CD4-positive, CD25-positive, alpha-beta regulatory T cell (primary cell): ENCODE results near the gene ZNF598. TPM values are rescaled to one million over a fixed set of nuclear protein-coding genes. Genes with fewer than 3 reads are reported as not detected.

Source experiments
- ATAC-seq, 2 donors: fragments of 150-1000 bp; cut with Tn5 transposase; one replicate each; pipeline ENCODE4 v1.10.0; 2021; ENCODE audit warnings: low read depth in 2 of 2, moderate number of reproducible peaks in 2 of 2, moderate library complexity in 1 of 2
- DNase-seq, 3 donors: peaks; one replicate each; pipeline versions ENCODE4 v3.0.0 to v3.0.0-alpha.2; 2012 to 2022; ENCODE audit warnings: mixed read lengths in 1 of 3
- H3K27ac ChIP-seq: one replicate; pipeline ENCODE4 v1.7.0; 2013; ENCODE audit warnings: mild to moderate bottlenecking, low read length; ENCODE audit not compliant: insufficient read depth, poor library complexity, severe bottlenecking
- H3K27me3 ChIP-seq: one replicate; pipeline ENCODE4 v1.7.0; 2013; ENCODE audit warnings: low read length; ENCODE audit not compliant: control insufficient read depth, insufficient read depth
- H3K36me3 ChIP-seq: one replicate; pipeline ENCODE4 v1.7.0; 2013; ENCODE audit warnings: mild to moderate bottlenecking, low read length, moderate library complexity; ENCODE audit not compliant: control insufficient read depth, insufficient read depth
- H3K4me1 ChIP-seq: 2 replicates; pipeline ENCODE4 v1.7.0; 2013; ENCODE audit warnings: mild to moderate bottlenecking, low read length; ENCODE audit not compliant: insufficient read depth, control insufficient read depth, poor library complexity, severe bottlenecking
- H3K4me3 ChIP-seq: one replicate; pipeline ENCODE4 v1.7.0; 2013; ENCODE audit warnings: low read depth, mild to moderate bottlenecking, low read length, moderate library complexity
- H3K9me3 ChIP-seq, 2 experiments: 1 replicate in 1 of 2; 2 replicates in 1 of 2; pipeline ENCODE4 v1.7.0; 2013; ENCODE audit warnings: low read length in 2 of 2, mild to moderate bottlenecking in 1 of 2, moderate library complexity in 1 of 2; ENCODE audit not compliant: control insufficient read depth in 2 of 2
- H3K27ac Mint-ChIP-seq, 3 donors: one replicate each; pipeline ENCODE4 v1.8.0; 2020 to 2022; ENCODE audit warnings: mild to moderate bottlenecking in 3 of 3, mixed read lengths in 3 of 3, moderate library complexity in 2 of 3
- H3K27me3 Mint-ChIP-seq: one replicate; pipeline ENCODE4 v1.8.0; 2022; ENCODE audit warnings: mild to moderate bottlenecking, mixed read lengths
- H3K36me3 Mint-ChIP-seq: one replicate; pipeline ENCODE4 v1.8.0; 2020; ENCODE audit warnings: mixed read lengths
- H3K4me1 Mint-ChIP-seq, 4 donors: one replicate each; pipeline ENCODE4 v1.8.0; 2020 to 2022; ENCODE audit warnings: mixed read lengths in 4 of 4, mild to moderate bottlenecking in 1 of 4
- H3K4me3 Mint-ChIP-seq, 4 donors: one replicate each; pipeline ENCODE4 v1.8.0; 2020 to 2022; ENCODE audit warnings: mild to moderate bottlenecking in 4 of 4, mixed read lengths in 4 of 4, moderate library complexity in 3 of 4
- H3K9me3 Mint-ChIP-seq, 7 donors: one replicate each; pipeline ENCODE4 v1.8.0; 2020 to 2022; ENCODE audit warnings: mixed read lengths in 7 of 7, mild to moderate bottlenecking in 3 of 7, moderate library complexity in 2 of 7
- polyA plus RNA-seq, 4 donors: library from polyadenylated mRNA; unstranded; fragments of 300-500 nt; fragmentation: Illumina TruSeq; gene quantifications; one replicate each; pipeline ENCODE4 v1.2.3, GENCODE V29; 2021
- total RNA-seq: library from RNA; stranded (reverse); gene quantifications from one replicate; pipeline ENCODE4 v1.2.3, GENCODE V29; 2022

Gene ZNF598
- total and polyA plus RNA-seq, 5 donors from 2014 or later: 1.8 to 48.2 (median 3.0) TPM

GRCh38 chr16:1975432-1976215 lies 34.0 kb downstream of the ZNF598 start:
- no peaks in the 10 kb centered on the region for H3K9me3 ChIP-seq
- H3K4me1 ChIP-seq: peaks cover 31% of the 10 kb centered on the region
- no peak overlapping the region for H3K27ac Mint-ChIP-seq
- peak overlapping the region in 2 of 4 donors; percentile 10 to 24 for H3K4me3 Mint-ChIP-seq
- no peaks in the 10 kb centered on the region for H3K27me3 ChIP-seq
- H3K36me3 Mint-ChIP-seq: peaks cover 6% of the 10 kb centered on the region
- no peak for ATAC-seq
- peaks cover 17% of the 10 kb centered on the region for H3K27me3 Mint-ChIP-seq
- peaks cover 6 to 27% (median 11%) of the 10 kb centered on the region in 4 donors for H3K4me1 Mint-ChIP-seq
- DNase-seq: no peak
- no peak overlapping the region for H3K4me3 ChIP-seq
- H3K9me3 Mint-ChIP-seq: no peaks in the 10 kb centered on the region
- H3K27ac ChIP-seq: no peak overlapping the region
- H3K36me3 ChIP-seq: peaks cover 33% of the 10 kb centered on the region

GRCh38 chr16:1974157-1975070 lies 35.2 kb downstream of the ZNF598 start:
- no peak for ATAC-seq
- Mint-ChIP-seq H3K36me3 (peaks cover 6% of the 10 kb centered on the region), H3K9me3 (no peaks in the 10 kb centered on the region), H3K27ac (no peak overlapping the region), H3K27me3 (peaks cover 14% of the 10 kb centered on the region), H3K4me1 (peaks cover 6 to 31% (median 11%) of the 10 kb centered on the region in 4 donors), H3K4me3 (peak overlapping the region in 2 of 4 donors; percentile 62 to 96)
- Histone ChIP-seq H3K36me3 (peaks cover 33% of the 10 kb centered on the region), H3K4me1 (peaks cover 24% of the 10 kb centered on the region), H3K4me3 (no peak overlapping the region), H3K9me3 (no peaks in the 10 kb centered on the region), H3K27me3 (no peaks in the 10 kb centered on the region), H3K27ac (no peak overlapping the region)
- no peak for DNase-seq

- H3K36me3 Mint-ChIP-seq: peaks cover 6% of the 10 kb centered on the region
- Histone ChIP-seq H3K27ac (no peak overlapping the region), H3K4me1 (peaks cover 24% of the 10 kb centered on the region), H3K36me3 (peaks cover 33% of the 10 kb centered on the region), H3K4me3 (no peak overlapping the region), H3K27me3 (no peaks in the 10 kb centered on the region), H3K9me3 (no peaks in the 10 kb centered on the region)
- peak overlapping the region; percentile 27 to 96 (median 50) for H3K4me3 Mint-ChIP-seq
- no peaks in the 10 kb centered on the region for H3K9me3 Mint-ChIP-seq
- peaks cover 14% of the 10 kb centered on the region for H3K27me3 Mint-ChIP-seq
- H3K4me1 Mint-ChIP-seq: peaks cover 6 to 31% (median 11%) of the 10 kb centered on the region in 4 donors
- no peak overlapping the region for H3K27ac Mint-ChIP-seq
- ATAC-seq (no peak), DNase-seq (no peak)
Measured at GRCh38 chr16:1973461-1974156, 36.0 kb downstream of the ZNF598 start.

GRCh38 chr16:1972490-1972877 lies 37.1 kb downstream of the ZNF598 start:
- H3K9me3 ChIP-seq: no peaks in the 10 kb centered on the region
- Mint-ChIP-seq H3K27me3 (peaks cover 14% of the 10 kb centered on the region), H3K27ac (peak overlapping the region in 1 of 3 donors; percentile 94), H3K4me3 (peak overlapping the region; percentile 91 to 98 (median 96)), H3K4me1 (peaks cover 6 to 31% (median 11%) of the 10 kb centered on the region in 4 donors), H3K9me3 (no peaks in the 10 kb centered on the region), H3K36me3 (peaks cover 6% of the 10 kb centered on the region)
- H3K36me3 ChIP-seq: peaks cover 23% of the 10 kb centered on the region
- H3K4me3 ChIP-seq: no peak overlapping the region
- no peak for DNase-seq
- H3K27ac ChIP-seq: peak overlapping the region; percentile 92
- peaks cover 24% of the 10 kb centered on the region for H3K4me1 ChIP-seq
- ATAC-seq: no peak
- no peaks in the 10 kb centered on the region for H3K27me3 ChIP-seq

- peaks cover 6 to 31% (median 11%) of the 10 kb centered on the region in 4 donors for H3K4me1 Mint-ChIP-seq
- H3K27me3 Mint-ChIP-seq: peaks cover 14% of the 10 kb centered on the region
- DNase-seq (peak; percentile 95 to 98 (median 98)), ATAC-seq (peak; percentile 97 to 98)
- Histone ChIP-seq H3K36me3 (peaks cover 21% of the 10 kb centered on the region), H3K4me3 (peak within 1 kb of the TSS; percentile 81), H3K27me3 (no peaks in the 10 kb centered on the region), H3K9me3 (no peaks in the 10 kb centered on the region), H3K4me1 (peaks cover 24% of the 10 kb centered on the region), H3K27ac (peak within 1 kb of the TSS; percentile 92)
- no peaks in the 10 kb centered on the region for H3K9me3 Mint-ChIP-seq
- H3K36me3 Mint-ChIP-seq: peaks cover 6% of the 10 kb centered on the region
- H3K4me3 Mint-ChIP-seq: peak within 1 kb of the TSS; percentile 91 to 98 (median 96)
- peak within 1 kb of the TSS; percentile 94 to 99 (median 98) for H3K27ac Mint-ChIP-seq
Measured at GRCh38 chr16:1971796-1972489, 37.7 kb downstream of the ZNF598 start, which contains the start of gene TBL3. TSS of gene TBL3 (plus strand) at chr16:1972053. CDS start at chr16:1972165, 112 bp downstream.

GRCh38 chr16:1968146-1968953 lies 41.3 kb downstream of the ZNF598 start:
- Histone ChIP-seq H3K36me3 (no peaks in the 10 kb centered on the region), H3K4me1 (peaks cover 44% of the 10 kb centered on the region), H3K9me3 (no peaks in the 10 kb centered on the region), H3K4me3 (no peak overlapping the region), H3K27me3 (no peaks in the 10 kb centered on the region), H3K27ac (no peak overlapping the region)
- Mint-ChIP-seq H3K4me1 (peaks cover 6 to 44% (median 23%) of the 10 kb centered on the region in 4 donors), H3K4me3 (peak overlapping the region in 2 of 4 donors; percentile 35 to 82), H3K9me3 (peaks cover 0 to 1% (median 0%) of the 10 kb centered on the region in 7 donors), H3K36me3 (peaks cover 8% of the 10 kb centered on the region), H3K27me3 (peaks cover 17% of the 10 kb centered on the region), H3K27ac (no peak overlapping the region)
- ATAC-seq (no peak), DNase-seq (no peak)
